Esophagus squamous epithelium (tissue), 5 donors: Measurements from ENCODE around the gene MBP. TPM values are rescaled to one million over a fixed set of nuclear protein-coding genes. Genes with fewer than 3 reads are reported as not detected.

Experiments
- DNase-seq: peaks from one replicate; lab custom pipeline; 2025; lab: John Stamatoyannopoulos, UW
- H3K27ac ChIP-seq, 4 donors: fragments of 200-600 bp; sonication (generic); one replicate each; pipeline ENCODE4 v1.5.1; 2016 to 2019; ENCODE audit warnings: mild to moderate bottlenecking in 1 of 4
- H3K27me3 ChIP-seq, 4 donors: fragments of 200-600 bp; sonication (generic); 1 replicate in 3 of 4; 2 replicates in 1 of 4; pipeline versions ENCODE4 v1.5.1 to v1.6.0; 2017 to 2021; ENCODE audit warnings: antibody characterized with exemption in 1 of 4
- H3K36me3 ChIP-seq, 3 donors: fragments of 200-600 bp; sonication (generic); one replicate each; pipeline ENCODE4 v1.5.1; 2016 to 2019
- H3K4me1 ChIP-seq, 3 donors: fragments of 200-600 bp; sonication (generic); one replicate each; pipeline ENCODE4 v1.5.1; 2017 to 2019
- H3K4me3 ChIP-seq, 4 donors: fragments of 200-600 bp; sonication (generic); 1 replicate in 3 of 4; 2 replicates in 1 of 4; pipeline ENCODE4 v1.5.1; 2016 to 2019; ENCODE audit warnings: mild to moderate bottlenecking in 2 of 4, moderate library complexity in 1 of 4
- H3K9me3 ChIP-seq, 3 donors: fragments of 200-600 bp; sonication (generic); one replicate each; pipeline ENCODE4 v1.5.1; 2016 to 2019
- CTCF ChIP-seq, 6 experiments: fragments of 450-650 bp in 4 of 6; fragments of 200-600 bp in 2 of 6; sonication (generic) in 2 of 6; IDR thresholded peaks; one replicate each; pipeline ENCODE4 v1.5.1; 2016 to 2019; ENCODE audit warnings: antibody characterized with exemption in 6 of 6, mild to moderate bottlenecking in 4 of 6, moderate library complexity in 4 of 6
- POLR2A ChIP-seq, 4 donors: fragments of 450-650 bp; IDR thresholded peaks; one replicate each; pipeline ENCODE4 v1.6.1; 2017; ENCODE audit warnings: antibody characterized with exemption in 4 of 4, mild to moderate bottlenecking in 4 of 4, moderate library complexity in 3 of 4
- WGBS, 2 donors: methylation state at CpG; one replicate each; pipeline ENCODE4 v1.1.5; 2018; 5-methylcytosine and 5-hydroxymethylcytosine counted together
- intact Hi-C: fragments of 100-400 bp; cut with DNase I; formaldehyde crosslinking; loops from one replicate; pipeline ENCODE4 v1.15.0; 2022
- total RNA-seq, 4 donors: library from RNA; depleted of rRNA; stranded (reverse); fragments of >200 nt; gene quantifications; one replicate each; pipeline ENCODE4 v1.1.0, GENCODE V29; 2016
- donor health status: DM: yes; HTN: yes; CAD: no.

Gene MBP
- total RNA-seq, 4 donors from 2014 or later: 21.9 to 38.9 (median 25.2) TPM

GRCh38 chr18:76931171-76931570, 201.4 kb downstream of the MBP start:
- Histone ChIP-seq H3K36me3 (peaks cover 0 to 92% (median 0%) of the 10 kb centered on the region in 3 donors), H3K4me3 (no peak overlapping the region), H3K27ac (no peak overlapping the region), H3K4me1 (no peaks in the 10 kb centered on the region), H3K9me3 (no peaks in the 10 kb centered on the region), H3K27me3 (no peaks in the 10 kb centered on the region)
- TF ChIP-seq CTCF (IDR thresholded peaks at IDR 0.05): no peak
- no peak for TF ChIP-seq POLR2A (IDR thresholded peaks at IDR 0.05)
- DNase-seq: no peak
- intact Hi-C loops: no loop called here
- 88 to 92% methylated on average over 6 of the region's 6 CpGs for WGBS, 2 donors

Other genes starting within 250 kb of the MBP start
- under 1 TPM in 1 of 4 donors, not detected in 3; 0.04 TPM for gene GALR1, start 117.1 kb upstream of the MBP start, total RNA-seq